NB4 (cell line): Measurements from ENCODE around the gene FRMPD4.

Source experiments
- DNase-seq: peaks from one replicate; pipeline ENCODE4 v3.0.0; 2010; ENCODE audit warnings: low read depth
- H3K4me3 ChIP-seq: one replicate; pipeline ENCODE4 v1.5.1; 2011; ENCODE audit warnings: mild to moderate bottlenecking, low read depth, low read length, moderate library complexity
- CTCF ChIP-seq: IDR thresholded peaks from one replicate; pipeline ENCODE4 v1.5.1; 2012; ENCODE audit warnings: low read depth, low read length
- MAX ChIP-seq: IDR thresholded peaks from 2 replicates; pipeline ENCODE4 v1.6.1; 2011; ENCODE audit warnings: low read depth, low read length
- MYC ChIP-seq: IDR thresholded peaks from 2 replicates; pipeline ENCODE4 v1.6.1; 2011; ENCODE audit warnings: low read depth, low read length
- POLR2A ChIP-seq: IDR thresholded peaks from 2 replicates; pipeline ENCODE4 v1.6.1; 2011; ENCODE audit warnings: mild to moderate bottlenecking; ENCODE audit not compliant: insufficient read length; ENCODE audit errors: extremely low read depth

Gene FRMPD4

GRCh38 chrX:12716574-12716973 lies 578.3 kb downstream of the FRMPD4 start:
- H3K4me3 ChIP-seq = no peak overlapping the region
- no peak for DNase-seq
- TF ChIP-seq CTCF (no peak), MAX (no peak), MYC (no peak), POLR2A (no peak)

- no peak for DNase-seq
- no peak for TF ChIP-seq MAX
- no peak for TF ChIP-seq MYC
- TF ChIP-seq CTCF = no peak
- TF ChIP-seq POLR2A = no peak
- H3K4me3 ChIP-seq = no peak overlapping the region
Observed at GRCh38 chrX:12719837-12720236, 581.6 kb downstream of the FRMPD4 start.

GRCh38 chrX:12721042-12721441 lies 582.8 kb downstream of the FRMPD4 start:
- H3K4me3 ChIP-seq = no peak overlapping the region
- TF ChIP-seq CTCF (no peak), MYC (no peak), MAX (no peak)
- DNase-seq = peak; percentile 34

- DNase-seq = no peak
- TF ChIP-seq POLR2A (no peak), MAX (no peak), MYC (no peak), CTCF (no peak)
- H3K4me3 ChIP-seq = no peak overlapping the region
Observed at GRCh38 chrX:12722314-12722713, 584.0 kb downstream of the FRMPD4 start.

GRCh38 chrX:12741416-12741815 lies 603.1 kb downstream of the FRMPD4 start:
- TF ChIP-seq CTCF = no peak
- no peak for TF ChIP-seq MYC
- no peak for TF ChIP-seq MAX
- TF ChIP-seq POLR2A = no peak
- DNase-seq = no peak
- no peak overlapping the region for H3K4me3 ChIP-seq

GRCh38 chrX:12747433-12747832 lies 609.2 kb downstream of the FRMPD4 start:
- H3K4me3 ChIP-seq = no peak overlapping the region
- TF ChIP-seq CTCF = no peak
- no peak for TF ChIP-seq MAX
- no peak for TF ChIP-seq MYC
- TF ChIP-seq POLR2A = no peak

More at GRCh38 chrX:12747433-12747832, 609.2 kb downstream of the FRMPD4 start:
- no peak for DNase-seq
